PC-9 (cell line): ENCODE results near the gene B3GNT5.
"Not testable (repeated sequence)": the region's sequence is repeated elsewhere in the genome, so short reads cannot be mapped to it uniquely, and the experiment has no call there.

Experiments used
- EZH2 ChIP-seq: fragments of 200-600 bp; sonication (generic); IDR thresholded peaks from 2 replicates; pipeline ENCODE4 v1.8.0; 2017; ENCODE audit warnings: antibody characterized with exemption, low read depth
- TF ChIP-seq, protein P1 (sequence below): fragments of 200-600 bp; sonication (generic); conservative IDR thresholded peaks from 2 replicates; pipeline ENCODE4 v1.6.1; 2017; ENCODE audit warnings: mixed run types, antibody characterized with exemption, mild to moderate bottlenecking, moderate library complexity

DNA sequence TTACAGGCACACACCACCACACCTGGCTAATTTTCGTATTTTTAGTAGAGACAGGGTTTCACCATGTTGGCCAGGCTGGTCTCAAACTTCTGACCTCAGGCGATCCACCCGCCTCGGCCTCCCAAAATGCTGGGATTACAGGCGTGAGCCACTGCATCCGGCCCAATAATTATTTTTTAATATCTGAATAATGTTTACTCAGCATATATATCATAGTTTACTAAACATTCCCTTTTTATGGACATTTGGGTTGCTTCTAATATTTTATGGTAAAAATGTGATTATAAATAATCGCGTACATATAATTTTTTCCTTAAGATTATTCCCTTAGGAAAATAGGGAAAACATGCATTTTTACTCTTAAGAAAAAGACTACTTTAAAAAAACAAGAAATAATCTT is 22.8 kb upstream of the B3GNT5 start:
- TF ChIP-seq, protein P1, sequence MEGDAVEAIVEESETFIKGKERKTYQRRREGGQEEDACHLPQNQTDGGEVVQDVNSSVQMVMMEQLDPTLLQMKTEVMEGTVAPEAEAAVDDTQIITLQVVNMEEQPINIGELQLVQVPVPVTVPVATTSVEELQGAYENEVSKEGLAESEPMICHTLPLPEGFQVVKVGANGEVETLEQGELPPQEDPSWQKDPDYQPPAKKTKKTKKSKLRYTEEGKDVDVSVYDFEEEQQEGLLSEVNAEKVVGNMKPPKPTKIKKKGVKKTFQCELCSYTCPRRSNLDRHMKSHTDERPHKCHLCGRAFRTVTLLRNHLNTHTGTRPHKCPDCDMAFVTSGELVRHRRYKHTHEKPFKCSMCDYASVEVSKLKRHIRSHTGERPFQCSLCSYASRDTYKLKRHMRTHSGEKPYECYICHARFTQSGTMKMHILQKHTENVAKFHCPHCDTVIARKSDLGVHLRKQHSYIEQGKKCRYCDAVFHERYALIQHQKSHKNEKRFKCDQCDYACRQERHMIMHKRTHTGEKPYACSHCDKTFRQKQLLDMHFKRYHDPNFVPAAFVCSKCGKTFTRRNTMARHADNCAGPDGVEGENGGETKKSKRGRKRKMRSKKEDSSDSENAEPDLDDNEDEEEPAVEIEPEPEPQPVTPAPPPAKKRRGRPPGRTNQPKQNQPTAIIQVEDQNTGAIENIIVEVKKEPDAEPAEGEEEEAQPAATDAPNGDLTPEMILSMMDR, result not testable (repeated sequence)
- not testable (repeated sequence) for TF ChIP-seq EZH2
